CD14-positive monocyte (primary cell): ENCODE data around the gene SUGCT. TPM values are rescaled to one million over a fixed set of nuclear protein-coding genes. Genes with fewer than 3 reads are reported as not detected.

Source experiments
- DNase-seq, 3 donors: peaks; one replicate each; pipeline ENCODE4 v3.0.0-alpha.2; 2011 to 2022
- H2AFZ ChIP-seq: 2 replicates; pipeline ENCODE4 v1.6.0; 2012; ENCODE audit warnings: mild to moderate bottlenecking, low read depth, low read length, inconsistent platforms; ENCODE audit not compliant: insufficient read depth, poor library complexity, severe bottlenecking
- H3K27ac ChIP-seq, 2 donors: 1 replicate in 1 of 2; 2 replicates in 1 of 2; pipeline ENCODE4 v1.5.1; 2012 to 2013; ENCODE audit warnings: low read length in 2 of 2, control low read depth in 1 of 2, inconsistent platforms in 1 of 2, low read depth in 1 of 2, mild to moderate bottlenecking in 1 of 2
- H3K27me3 ChIP-seq, 2 donors: one replicate each; pipeline versions ENCODE4 v1.6.0 to v1.6.1; 2011 to 2013; ENCODE audit warnings: low read length in 2 of 2; ENCODE audit not compliant: control insufficient read depth in 2 of 2, insufficient read depth in 2 of 2
- H3K36me3 ChIP-seq, 2 donors: replicated peaks in 1 of 2; 1 replicate in 1 of 2; 2 replicates in 1 of 2; pipeline versions ENCODE4 v1.5.1 to v1.6.1; 2012 to 2013; ENCODE audit warnings: low read length in 2 of 2, control low read depth in 1 of 2, inconsistent platforms in 1 of 2, mild to moderate bottlenecking in 1 of 2; ENCODE audit not compliant: insufficient read depth in 2 of 2, control insufficient read depth in 1 of 2
- H3K4me1 ChIP-seq, 2 donors: 1 replicate in 1 of 2; 2 replicates in 1 of 2; pipeline versions ENCODE4 v1.5.1 to v1.6.1; 2012 to 2013; ENCODE audit warnings: low read length in 2 of 2, control low read depth in 1 of 2, inconsistent platforms in 1 of 2, mild to moderate bottlenecking in 1 of 2, moderate library complexity in 1 of 2; ENCODE audit not compliant: insufficient read depth in 2 of 2, control insufficient read depth in 1 of 2
- H3K4me2 ChIP-seq: replicated peaks from 2 replicates; pipeline ENCODE3; 2012; ENCODE audit warnings: low read length, moderate library complexity, mild to moderate bottlenecking; ENCODE audit not compliant: poor library complexity, severe bottlenecking; ENCODE audit errors: extremely low read depth
- H3K4me3 ChIP-seq, 3 experiments: fragments of 200-600 bp in 1 of 3; sonication (generic) in 1 of 3; replicated peaks in 1 of 3; 1 replicate in 2 of 3; 2 replicates in 1 of 3; pipeline ENCODE4 v1.5.1; 2011 to 2013; ENCODE audit warnings: low read length in 3 of 3, mild to moderate bottlenecking in 3 of 3, control low read depth in 2 of 3, low read depth in 2 of 3, inconsistent platforms in 1 of 3, moderate library complexity in 1 of 3
- H3K79me2 ChIP-seq: 2 replicates; pipeline ENCODE4 v1.6.0; 2012; ENCODE audit warnings: mild to moderate bottlenecking, control low read depth, inconsistent platforms, low read length, moderate library complexity; ENCODE audit not compliant: insufficient read depth
- H3K9ac ChIP-seq: 2 replicates; pipeline ENCODE4 v1.6.0; 2017; ENCODE audit warnings: low read length, mild to moderate bottlenecking; ENCODE audit not compliant: insufficient read depth, poor library complexity, severe bottlenecking
- H3K9me3 ChIP-seq, 2 donors: replicated peaks in 1 of 2; 1 replicate in 1 of 2; 2 replicates in 1 of 2; pipeline versions ENCODE4 v1.5.1 to v1.6.1; 2012 to 2013; ENCODE audit warnings: low read length in 2 of 2, control low read depth in 1 of 2; ENCODE audit not compliant: control insufficient read depth in 1 of 2, insufficient read depth in 1 of 2
- H4K20me1 ChIP-seq: 2 replicates; pipeline ENCODE4 v1.6.0; 2012; ENCODE audit warnings: mild to moderate bottlenecking, low read length, control low read depth, moderate library complexity; ENCODE audit not compliant: insufficient read depth
- H3K27ac Mint-ChIP-seq, 7 donors: one replicate each; pipeline ENCODE4 v1.8.0; 2020; ENCODE audit warnings: mild to moderate bottlenecking in 7 of 7, mixed read lengths in 7 of 7, moderate library complexity in 6 of 7, inconsistent platforms in 2 of 7
- H3K27me3 Mint-ChIP-seq, 3 donors: one replicate each; pipeline ENCODE4 v1.8.0; 2021 to 2022; ENCODE audit warnings: low read depth in 3 of 3, mild to moderate bottlenecking in 3 of 3, mixed read lengths in 3 of 3, moderate library complexity in 3 of 3, inconsistent platforms in 1 of 3
- H3K36me3 Mint-ChIP-seq, 2 donors: one replicate each; pipeline ENCODE4 v1.8.0; 2020; ENCODE audit warnings: mixed read lengths in 2 of 2, inconsistent platforms in 1 of 2, mild to moderate bottlenecking in 1 of 2
- H3K4me1 Mint-ChIP-seq: one replicate; pipeline ENCODE4 v1.8.0; 2020; ENCODE audit warnings: mild to moderate bottlenecking, mixed read lengths
- H3K4me3 Mint-ChIP-seq, 2 donors: one replicate each; pipeline ENCODE4 v1.8.0; 2020; ENCODE audit warnings: mild to moderate bottlenecking in 2 of 2, mixed read lengths in 2 of 2, moderate library complexity in 1 of 2
- H3K9me3 Mint-ChIP-seq, 7 donors: one replicate each; pipeline ENCODE4 v1.8.0; 2020 to 2022; ENCODE audit warnings: mixed read lengths in 7 of 7, mild to moderate bottlenecking in 6 of 7, moderate library complexity in 6 of 7, inconsistent platforms in 2 of 7
- WGBS: methylation state at CpG from one replicate; pipeline ENCODE4 v1.1.5; 2013; ENCODE audit warnings: missing lambda C conversion rate; ENCODE audit not compliant: insufficient coverage; 5-methylcytosine and 5-hydroxymethylcytosine counted together
- intact Hi-C, 2 donors: fragments of 100-400 bp; cut with micrococcal nuclease; formaldehyde crosslinking; loops; one replicate each; pipeline versions ENCODE4 v1.15.0 to v1.15.1; 2023
- polyA plus RNA-seq, 3 donors: library from polyadenylated mRNA; depleted of rRNA in 1 of 3; unstranded in 2 of 3; stranded (reverse) in 1 of 3; fragments of 300-500 nt in 2 of 3; fragments of >200 nt in 1 of 3; fragmentation: Illumina TruSeq in 2 of 3; gene quantifications; 1 replicate in 2 of 3; 2 replicates in 1 of 3; pipeline ENCODE4 v1.2.3, GENCODE V29; 2012 to 2021
- TF ChIP-seq, protein P1 (sequence below): fragments of 200-600 bp; IDR thresholded peaks from one replicate; pipeline ENCODE4 v1.8.0; 2022; ENCODE audit warnings: antibody characterized with exemption, mild to moderate bottlenecking

The SUGCT gene
- polyA plus RNA-seq, 3 donors: not detected

DNA sequence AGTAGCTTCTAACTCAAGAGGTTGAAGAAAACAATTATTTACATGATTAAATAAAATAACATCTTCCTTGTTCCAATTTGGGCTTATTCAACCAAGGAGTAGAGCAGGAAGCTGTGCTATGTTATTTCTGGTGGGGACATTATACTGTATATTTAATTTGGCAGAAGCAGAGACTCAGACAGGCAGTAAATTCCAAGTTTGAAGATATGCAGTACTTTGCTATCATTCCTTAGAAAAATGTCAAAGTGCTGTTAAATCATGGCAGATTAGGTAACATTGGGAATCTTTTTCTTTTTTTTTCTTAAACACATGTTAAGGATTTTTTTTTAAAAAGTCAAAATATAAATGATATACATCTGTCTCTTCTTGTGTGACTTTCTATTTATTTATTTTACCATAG lies 190.1 kb downstream of the SUGCT start:
- TF ChIP-seq, protein P1, sequence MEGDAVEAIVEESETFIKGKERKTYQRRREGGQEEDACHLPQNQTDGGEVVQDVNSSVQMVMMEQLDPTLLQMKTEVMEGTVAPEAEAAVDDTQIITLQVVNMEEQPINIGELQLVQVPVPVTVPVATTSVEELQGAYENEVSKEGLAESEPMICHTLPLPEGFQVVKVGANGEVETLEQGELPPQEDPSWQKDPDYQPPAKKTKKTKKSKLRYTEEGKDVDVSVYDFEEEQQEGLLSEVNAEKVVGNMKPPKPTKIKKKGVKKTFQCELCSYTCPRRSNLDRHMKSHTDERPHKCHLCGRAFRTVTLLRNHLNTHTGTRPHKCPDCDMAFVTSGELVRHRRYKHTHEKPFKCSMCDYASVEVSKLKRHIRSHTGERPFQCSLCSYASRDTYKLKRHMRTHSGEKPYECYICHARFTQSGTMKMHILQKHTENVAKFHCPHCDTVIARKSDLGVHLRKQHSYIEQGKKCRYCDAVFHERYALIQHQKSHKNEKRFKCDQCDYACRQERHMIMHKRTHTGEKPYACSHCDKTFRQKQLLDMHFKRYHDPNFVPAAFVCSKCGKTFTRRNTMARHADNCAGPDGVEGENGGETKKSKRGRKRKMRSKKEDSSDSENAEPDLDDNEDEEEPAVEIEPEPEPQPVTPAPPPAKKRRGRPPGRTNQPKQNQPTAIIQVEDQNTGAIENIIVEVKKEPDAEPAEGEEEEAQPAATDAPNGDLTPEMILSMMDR: no peak
- Histone ChIP-seq H3K36me3 (no peaks in the 10 kb centered on the region), H3K79me2 (no peaks in the 10 kb centered on the region), H2AFZ (no peak overlapping the region), H3K4me3 (no peak overlapping the region), H3K9ac (no peak overlapping the region), H4K20me1 (no peaks in the 10 kb centered on the region), H3K9me3 (no peaks in the 10 kb centered on the region), H3K27me3 (no peaks in the 10 kb centered on the region), H3K4me1 (peaks cover 0 to 3% of the 10 kb centered on the region in 2 donors), H3K4me2 (no peak overlapping the region), H3K27ac (no peak overlapping the region)
- H3K4me1 Mint-ChIP-seq: peaks cover 5% of the 10 kb centered on the region
- H3K27ac Mint-ChIP-seq: no peak overlapping the region
- no peaks in the 10 kb centered on the region for H3K36me3 Mint-ChIP-seq
- intact Hi-C loops: no loop called here
- no peaks in the 10 kb centered on the region for H3K9me3 Mint-ChIP-seq
- H3K27me3 Mint-ChIP-seq: peaks cover 0 to 2% (median 0%) of the 10 kb centered on the region in 3 donors
- DNase-seq: no peak
- no peak overlapping the region for H3K4me3 Mint-ChIP-seq

DNA sequence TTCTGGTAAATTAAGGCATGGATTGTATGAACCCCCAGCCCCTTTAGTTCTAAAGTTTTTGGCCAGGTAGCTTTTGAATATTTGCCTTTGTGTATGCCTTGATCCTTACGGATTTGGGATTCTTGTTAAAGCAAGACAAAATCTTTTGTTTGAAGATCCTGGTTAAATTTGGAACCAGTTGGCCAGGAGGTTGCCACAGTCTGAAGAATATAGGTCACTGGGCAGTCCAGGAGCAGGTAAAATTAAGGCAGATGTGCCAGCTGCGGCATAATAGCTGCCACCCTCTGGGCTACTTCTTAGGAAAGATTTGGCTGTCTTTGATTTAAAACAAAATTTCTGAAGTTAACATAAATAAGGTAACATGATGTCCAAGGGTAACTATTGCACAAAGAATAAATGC lies 192.3 kb downstream of the SUGCT start:
- Histone ChIP-seq H3K79me2 (no peaks in the 10 kb centered on the region), H4K20me1 (no peaks in the 10 kb centered on the region), H3K9ac (no peak overlapping the region), H3K27ac (no peak overlapping the region), H3K4me3 (no peak overlapping the region), H3K4me2 (no peak overlapping the region), H3K27me3 (no peaks in the 10 kb centered on the region), H3K4me1 (peaks cover 0 to 3% of the 10 kb centered on the region in 2 donors), H3K9me3 (no peaks in the 10 kb centered on the region), H2AFZ (no peak overlapping the region), H3K36me3 (no peaks in the 10 kb centered on the region)
- DNase-seq: no peak
- no peaks in the 10 kb centered on the region for H3K9me3 Mint-ChIP-seq
- no peak overlapping the region for H3K4me3 Mint-ChIP-seq
- intact Hi-C loops: no loop called here
- peaks cover 5% of the 10 kb centered on the region for H3K4me1 Mint-ChIP-seq
- H3K36me3 Mint-ChIP-seq: no peaks in the 10 kb centered on the region
- peaks cover 0 to 2% (median 0%) of the 10 kb centered on the region in 3 donors for H3K27me3 Mint-ChIP-seq
- 83% methylated on average over 1 of the region's 2 CpGs for WGBS
- no peak overlapping the region for H3K27ac Mint-ChIP-seq
- TF ChIP-seq, protein P1: no peak
